ENCODE measurements around the gene THRB. TPM values are rescaled to one million over a fixed set of nuclear protein-coding genes. Genes with fewer than 3 reads are reported as not detected.
"Not testable (repeated sequence)": the region's sequence is repeated elsewhere in the genome, so short reads cannot be mapped to it uniquely, and the experiment has no call there.

Gene THRB
- total RNA-seq, 4 donors from 2014 or later = 9.8 to 52.4 (median 31.3) TPM

DNA sequence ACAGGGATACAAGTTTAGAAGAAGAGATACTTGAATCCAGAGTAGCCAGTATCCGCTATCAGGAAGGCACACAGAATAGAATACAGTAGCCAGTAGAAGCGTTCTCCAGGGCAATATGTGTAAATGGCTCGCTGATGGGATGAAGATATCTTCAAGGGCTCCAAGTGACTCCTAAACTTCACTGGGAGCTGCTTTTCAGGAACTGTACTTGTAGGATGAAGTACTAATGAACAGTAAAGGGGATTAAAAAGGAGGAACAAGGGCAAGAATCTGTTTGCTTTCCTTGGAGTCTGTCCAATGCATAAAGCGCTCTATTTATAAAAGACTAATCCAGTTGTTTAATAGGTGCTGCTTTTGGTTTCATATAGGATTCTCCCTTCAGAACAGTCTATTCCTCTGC, 78.4 kb downstream of the THRB start:
- DNase-seq = no peak
- no peaks in the 10 kb centered on the region for H3K27me3 ChIP-seq
- H3K27ac ChIP-seq = no peak overlapping the region
- intact Hi-C loops (cut with DNase I; ENCODE audit: low total_unique reads) (no loop called here), in situ Hi-C loops (cut with MboI; ENCODE audit: low pct_ligation_motif_present in 1 of 4, low pct_unique_long_range_greater_than_20kb in 1 of 4, low sequenced_read_pairs in 3 of 4) (no loop called here)
- H3K36me3 ChIP-seq = no peaks in the 10 kb centered on the region
- H3K4me1 ChIP-seq = peaks cover 0 to 3% (median 0%) of the 10 kb centered on the region in 4 donors
- no peaks in the 10 kb centered on the region for H3K9me3 ChIP-seq
- no peak overlapping the region for H3K4me3 ChIP-seq
- 73 to 87% methylated on average over 4 of the region's 4 CpGs for WGBS, 2 donors (ENCODE audit: low coverage in 1 of 2)
- TF ChIP-seq POLR2AphosphoS5 (IDR thresholded peaks at IDR 0.05) = no peak
- no peak for TF ChIP-seq CTCF (IDR thresholded peaks at IDR 0.05)
- no peak for TF ChIP-seq POLR2A (IDR thresholded peaks at IDR 0.05)
- no peak for TF ChIP-seq EP300 (IDR thresholded peaks at IDR 0.05; ENCODE audit: low read depth)

DNA sequence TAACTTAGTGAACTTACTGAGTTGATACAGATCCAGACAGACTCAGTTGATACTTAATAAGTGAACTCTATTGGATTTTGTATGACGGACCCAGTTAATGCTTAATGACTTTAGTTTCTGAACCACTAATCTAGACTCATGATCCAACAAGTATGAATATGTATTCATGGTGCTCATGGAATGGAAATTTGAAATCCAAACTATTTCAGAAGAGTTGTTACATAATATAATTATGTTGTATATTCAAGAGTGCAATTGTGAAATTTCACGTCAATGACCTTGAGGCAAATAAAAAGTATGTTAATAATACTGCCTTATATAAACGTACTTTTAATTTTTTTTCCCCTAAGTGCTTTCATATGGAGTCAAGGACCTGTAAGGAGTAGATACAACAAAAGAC, 78.8 kb downstream of the THRB start:
- no peak overlapping the region for H3K4me3 ChIP-seq
- in situ Hi-C loops (cut with MboI; ENCODE audit: low pct_ligation_motif_present in 1 of 4, low pct_unique_long_range_greater_than_20kb in 1 of 4, low sequenced_read_pairs in 3 of 4) = no loop called here
- H3K27me3 ChIP-seq = no peaks in the 10 kb centered on the region
- no peak overlapping the region for H3K27ac ChIP-seq
- no peak for DNase-seq
- peaks cover 0 to 3% (median 0%) of the 10 kb centered on the region in 4 donors for H3K4me1 ChIP-seq
- 77 to 79% methylated on average over 3 of the region's 3 CpGs for WGBS, 2 donors (ENCODE audit: low coverage in 1 of 2)
- intact Hi-C loops (cut with DNase I; ENCODE audit: low total_unique reads) = no loop called here
- no peaks in the 10 kb centered on the region for H3K9me3 ChIP-seq
- no peaks in the 10 kb centered on the region for H3K36me3 ChIP-seq
- TF ChIP-seq EP300 (IDR thresholded peaks at IDR 0.05; ENCODE audit: low read depth) = no peak
- TF ChIP-seq POLR2AphosphoS5 (IDR thresholded peaks at IDR 0.05) = no peak
- TF ChIP-seq CTCF (IDR thresholded peaks at IDR 0.05) = no peak
- TF ChIP-seq POLR2A (IDR thresholded peaks at IDR 0.05) = no peak

GRCh38 chr3:24413662-24414061, 81.0 kb downstream of the THRB start:
- H3K36me3 ChIP-seq; H3K4me3 ChIP-seq; H3K9me3 ChIP-seq; in situ Hi-C loops (cut with MboI; ENCODE audit: low pct_ligation_motif_present in 1 of 4, low pct_unique_long_range_greater_than_20kb in 1 of 4, low sequenced_read_pairs in 3 of 4); DNase-seq; H3K4me1 ChIP-seq; H3K27ac ChIP-seq; H3K27me3 ChIP-seq; intact Hi-C loops (cut with DNase I; ENCODE audit: low total_unique reads): not testable (repeated sequence)
- WGBS, 2 donors (ENCODE audit: low coverage in 1 of 2) = 93 to 96% methylated on average over 4 to 5 of the region's 5 CpGs

GRCh38 chr3:24410860-24411259, 83.8 kb downstream of the THRB start:
- intact Hi-C loops (cut with DNase I; ENCODE audit: low total_unique reads) (no loop called here), in situ Hi-C loops (cut with MboI; ENCODE audit: low pct_ligation_motif_present in 1 of 4, low pct_unique_long_range_greater_than_20kb in 1 of 4, low sequenced_read_pairs in 3 of 4) (no loop called here)
- DNase-seq = no peak
- no peaks in the 10 kb centered on the region for H3K27me3 ChIP-seq
- no peak for TF ChIP-seq POLR2AphosphoS5 (IDR thresholded peaks at IDR 0.05)
- no peak for TF ChIP-seq CTCF (IDR thresholded peaks at IDR 0.05)
- TF ChIP-seq POLR2A (IDR thresholded peaks at IDR 0.05) = no peak
- no peak for TF ChIP-seq EP300 (IDR thresholded peaks at IDR 0.05; ENCODE audit: low read depth)
- H3K27ac ChIP-seq = no peak overlapping the region
- WGBS, 2 donors (ENCODE audit: low coverage in 1 of 2) = 83 to 92% methylated on average over 3 of the region's 3 CpGs
- H3K4me1 ChIP-seq = no peaks in the 10 kb centered on the region
- H3K4me3 ChIP-seq = no peak overlapping the region
- no peaks in the 10 kb centered on the region for H3K36me3 ChIP-seq
- no peaks in the 10 kb centered on the region for H3K9me3 ChIP-seq

- no peak overlapping the region for H3K4me3 ChIP-seq
- WGBS, 2 donors (ENCODE audit: low coverage in 1 of 2) = 45 to 50% methylated on average over 2 to 3 of the region's 3 CpGs
Measured at GRCh38 chr3:24407980-24408680, 86.5 kb downstream of the THRB start.

More at GRCh38 chr3:24407980-24408680, 86.5 kb downstream of the THRB start:
- no peaks in the 10 kb centered on the region for H3K27me3 ChIP-seq
- H3K36me3 ChIP-seq = no peaks in the 10 kb centered on the region
- TF ChIP-seq POLR2AphosphoS5 (IDR thresholded peaks at IDR 0.05) = no peak
- TF ChIP-seq POLR2A (IDR thresholded peaks at IDR 0.05) = no peak
- TF ChIP-seq CTCF (IDR thresholded peaks at IDR 0.05) = no peak
- no peak for TF ChIP-seq EP300 (IDR thresholded peaks at IDR 0.05; ENCODE audit: low read depth)
- in situ Hi-C loops (cut with MboI; ENCODE audit: low pct_ligation_motif_present in 1 of 4, low pct_unique_long_range_greater_than_20kb in 1 of 4, low sequenced_read_pairs in 3 of 4) (no loop called here), intact Hi-C loops (cut with DNase I; ENCODE audit: low total_unique reads) (loop anchor here (5.0 kb wide), 1 partner anchor 266 kb away; no protein-coding TSS in a partner anchor)
- H3K4me1 ChIP-seq = peaks cover 0 to 9% (median 0%) of the 10 kb centered on the region in 4 donors
- H3K9me3 ChIP-seq = no peaks in the 10 kb centered on the region
- DNase-seq = no peak
- H3K27ac ChIP-seq = no peak overlapping the region
